K562 (cell line): ENCODE measurements around the gene DHX40. TPM values are rescaled to one million over a fixed set of nuclear protein-coding genes. Genes with fewer than 3 reads are reported as not detected.

Source experiments
- CEBPB ChIP-seq: fragments of 450-650 bp; IDR thresholded peaks from 2 replicates; pipeline ENCODE4 v1.6.1; 2016; ENCODE audit warnings: missing genetic modification characterization, missing compliant biosample characterization
- DIDO1 ChIP-seq: fragments of 450-650 bp; IDR thresholded peaks from 2 replicates; pipeline ENCODE4 v1.6.1; 2016; ENCODE audit warnings: low read depth, missing biosample characterization, missing genetic modification characterization
- KDM4B ChIP-seq, 2 experiments: fragments of 450-650 bp in 1 of 2; sonication (generic) in 1 of 2; IDR thresholded peaks; 2 replicates each; pipeline ENCODE4 v1.6.1; 2016 to 2017; ENCODE audit warnings: borderline replicate concordance in 2 of 2, antibody characterized with exemption in 1 of 2, low read depth in 1 of 2, mild to moderate bottlenecking in 1 of 2
- MCM7 ChIP-seq, 2 experiments: fragments of 450-650 bp; IDR thresholded peaks; 2 replicates each; pipeline ENCODE4 v1.6.1; 2016 to 2018
- POLR3G ChIP-seq: IDR thresholded peaks from 2 replicates; pipeline ENCODE4 v1.6.1; 2011; ENCODE audit not compliant: insufficient read length, insufficient replicate concordance; ENCODE audit errors: extremely low read depth
- SRSF3 ChIP-seq: fragments of 200-400 bp; formaldehyde crosslinking; IDR thresholded peaks from 2 replicates; pipeline ENCODE4 v1.6.1; 2016; ENCODE audit warnings: mild to moderate bottlenecking, low read length, moderate library complexity; ENCODE audit not compliant: insufficient read depth
- SRSF9 ChIP-seq: fragments of 200-400 bp; formaldehyde crosslinking; IDR thresholded peaks from 2 replicates; pipeline ENCODE4 v1.6.1; 2017; ENCODE audit warnings: low read depth, low read length, borderline replicate concordance
- TCF7L2 ChIP-seq: fragments of 150-350 bp; IDR thresholded peaks from 2 replicates; pipeline ENCODE4 v1.6.1; 2016; ENCODE audit warnings: low read depth, mild to moderate bottlenecking, low read length, moderate library complexity
- ZNF165 ChIP-seq: fragments of 250-450 bp; sonication (Bioruptor Pico); IDR thresholded peaks from 2 replicates; pipeline ENCODE4 v1.4.0; 2020; ENCODE audit warnings: borderline replicate concordance
- polyA plus RNA-seq, 8 experiments: library from polyadenylated mRNA; depleted of rRNA in 4 of 8; stranded (reverse) in 5 of 8; unstranded in 3 of 8; fragments of >200 nt; fragmentation: Nextera tagmentation in 2 of 8; fragmentation: Illumina TruSeq in 1 of 8; extraction: Ambion mirVana in 2 of 8; extraction: Trizol in 1 of 8; gene quantifications; 2 replicates each; pipeline versions ENCODE4 v1.2.1 to v1.2.3, GENCODE V29; 2011 to 2014; ENCODE audit warnings: inconsistent platforms in 1 of 8, missing spikeins in 1 of 8
- total RNA-seq, 7 experiments: library from RNA; depleted of rRNA in 6 of 7; stranded (reverse); fragments of >200 nt in 6 of 7; fragmentation: Illumina TruSeq in 2 of 7; extraction: Trizol in 2 of 7; gene quantifications; 2 replicates each; pipeline versions ENCODE4 v1.2.1 to v1.2.3, GENCODE V29; 2011 to 2021; ENCODE audit warnings: low replicate concordance in 1 of 7
- TF ChIP-seq, protein P1 (sequence below): fragments of 250-450 bp; sonication (Bioruptor Pico); IDR thresholded peaks from 2 replicates; pipeline ENCODE4 v1.4.0; 2020
- TF ChIP-seq, protein P2 (sequence below), 2 experiments: fragments of 450-650 bp; formaldehyde crosslinking in 1 of 2; IDR thresholded peaks; 2 replicates each; pipeline versions ENCODE4 v1.4.0 to v1.6.1; 2014 to 2020; ENCODE audit warnings: mild to moderate bottlenecking in 2 of 2, borderline replicate concordance in 1 of 2, low read depth in 1 of 2
- TF ChIP-seq, protein P3 (sequence below): sonication (generic); formaldehyde crosslinking; IDR thresholded peaks from 2 replicates; pipeline ENCODE4 v1.8.0; 2023; ENCODE audit warnings: mild to moderate bottlenecking, missing genetic modification reagents

The DHX40 gene
- total and polyA plus RNA-seq, 9 of the 15 experiments (the other 6 are each of a cell fraction or from before 2014, with no cell fraction given), result 7.2 to 38.6 (median 18.7) TPM

DNA sequence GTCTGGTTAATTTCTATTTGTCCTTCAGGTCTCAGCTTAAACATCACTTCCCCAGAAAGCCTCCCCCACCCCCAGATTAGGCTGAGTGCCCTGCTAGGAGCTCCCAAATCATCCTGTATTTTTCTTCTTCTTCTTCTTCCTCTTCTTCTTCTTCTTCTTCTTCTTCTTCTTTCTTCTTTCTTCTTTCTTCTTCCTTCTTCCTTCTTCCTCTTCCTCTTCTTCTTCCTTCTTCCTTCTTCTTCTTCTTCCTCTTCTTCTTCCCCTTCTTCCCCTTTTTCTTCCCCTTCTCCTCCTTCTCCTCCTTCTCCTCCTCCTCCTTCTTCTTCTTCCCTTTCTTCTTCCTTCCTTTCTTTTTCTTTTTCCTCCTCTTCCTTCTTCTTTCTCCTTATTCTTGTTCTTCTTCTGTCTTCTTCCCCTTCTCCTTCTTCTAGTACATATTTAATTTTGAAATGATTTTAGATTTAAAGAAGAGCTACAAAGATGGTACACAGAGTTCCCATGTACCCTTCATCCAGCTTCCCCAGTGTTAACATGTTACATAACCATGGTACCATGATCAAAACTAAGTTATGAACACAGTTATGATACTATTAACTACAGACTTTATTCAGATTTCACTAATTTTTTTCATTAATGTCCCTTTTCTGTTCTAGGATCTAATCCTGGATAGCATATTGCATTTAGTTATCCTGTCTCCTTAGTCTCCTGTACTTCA is 27.1 kb upstream of the DHX40 start (continued):
- TF ChIP-seq, protein P1, sequence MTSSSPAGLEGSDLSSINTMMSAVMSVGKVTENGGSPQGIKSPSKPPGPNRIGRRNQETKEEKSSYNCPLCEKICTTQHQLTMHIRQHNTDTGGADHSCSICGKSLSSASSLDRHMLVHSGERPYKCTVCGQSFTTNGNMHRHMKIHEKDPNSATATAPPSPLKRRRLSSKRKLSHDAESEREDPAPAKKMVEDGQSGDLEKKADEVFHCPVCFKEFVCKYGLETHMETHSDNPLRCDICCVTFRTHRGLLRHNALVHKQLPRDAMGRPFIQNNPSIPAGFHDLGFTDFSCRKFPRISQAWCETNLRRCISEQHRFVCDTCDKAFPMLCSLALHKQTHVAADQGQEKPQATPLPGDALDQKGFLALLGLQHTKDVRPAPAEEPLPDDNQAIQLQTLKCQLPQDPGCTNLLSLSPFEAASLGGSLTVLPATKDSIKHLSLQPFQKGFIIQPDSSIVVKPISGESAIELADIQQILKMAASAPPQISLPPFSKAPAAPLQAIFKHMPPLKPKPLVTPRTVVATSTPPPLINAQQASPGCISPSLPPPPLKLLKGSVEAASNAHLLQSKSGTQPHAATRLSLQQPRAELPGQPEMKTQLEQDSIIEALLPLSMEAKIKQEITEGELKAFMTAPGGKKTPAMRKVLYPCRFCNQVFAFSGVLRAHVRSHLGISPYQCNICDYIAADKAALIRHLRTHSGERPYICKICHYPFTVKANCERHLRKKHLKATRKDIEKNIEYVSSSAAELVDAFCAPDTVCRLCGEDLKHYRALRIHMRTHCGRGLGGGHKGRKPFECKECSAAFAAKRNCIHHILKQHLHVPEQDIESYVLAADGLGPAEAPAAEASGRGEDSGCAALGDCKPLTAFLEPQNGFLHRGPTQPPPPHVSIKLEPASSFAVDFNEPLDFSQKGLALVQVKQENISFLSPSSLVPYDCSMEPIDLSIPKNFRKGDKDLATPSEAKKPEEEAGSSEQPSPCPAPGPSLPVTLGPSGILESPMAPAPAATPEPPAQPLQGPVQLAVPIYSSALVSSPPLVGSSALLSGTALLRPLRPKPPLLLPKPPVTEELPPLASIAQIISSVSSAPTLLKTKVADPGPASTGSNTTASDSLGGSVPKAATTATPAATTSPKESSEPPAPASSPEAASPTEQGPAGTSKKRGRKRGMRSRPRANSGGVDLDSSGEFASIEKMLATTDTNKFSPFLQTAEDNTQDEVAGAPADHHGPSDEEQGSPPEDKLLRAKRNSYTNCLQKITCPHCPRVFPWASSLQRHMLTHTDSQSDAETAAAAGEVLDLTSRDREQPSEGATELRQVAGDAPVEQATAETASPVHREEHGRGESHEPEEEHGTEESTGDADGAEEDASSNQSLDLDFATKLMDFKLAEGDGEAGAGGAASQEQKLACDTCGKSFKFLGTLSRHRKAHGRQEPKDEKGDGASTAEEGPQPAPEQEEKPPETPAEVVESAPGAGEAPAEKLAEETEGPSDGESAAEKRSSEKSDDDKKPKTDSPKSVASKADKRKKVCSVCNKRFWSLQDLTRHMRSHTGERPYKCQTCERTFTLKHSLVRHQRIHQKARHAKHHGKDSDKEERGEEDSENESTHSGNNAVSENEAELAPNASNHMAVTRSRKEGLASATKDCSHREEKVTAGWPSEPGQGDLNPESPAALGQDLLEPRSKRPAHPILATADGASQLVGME, result no peak
- TF ChIP-seq SRSF9 (no peak), ZNF165 (CRISPR knock-in tag) (no peak), TCF7L2 (no peak), KDM4B (IDR thresholded peaks at IDR 0.05; ENCODE audit: borderline replicate concordance in 2 of 2, low read depth in 1 of 2) (no peak), SRSF3 (no peak), CEBPB (tag) (no peak), MCM7 (IDR thresholded peaks at IDR 0.05) (peak in 1 of 2 experiments; percentile 28; a peak in 1 of 4 replicates), POLR3G (no peak), DIDO1 (tag) (no peak)
- TF ChIP-seq, protein P2, sequence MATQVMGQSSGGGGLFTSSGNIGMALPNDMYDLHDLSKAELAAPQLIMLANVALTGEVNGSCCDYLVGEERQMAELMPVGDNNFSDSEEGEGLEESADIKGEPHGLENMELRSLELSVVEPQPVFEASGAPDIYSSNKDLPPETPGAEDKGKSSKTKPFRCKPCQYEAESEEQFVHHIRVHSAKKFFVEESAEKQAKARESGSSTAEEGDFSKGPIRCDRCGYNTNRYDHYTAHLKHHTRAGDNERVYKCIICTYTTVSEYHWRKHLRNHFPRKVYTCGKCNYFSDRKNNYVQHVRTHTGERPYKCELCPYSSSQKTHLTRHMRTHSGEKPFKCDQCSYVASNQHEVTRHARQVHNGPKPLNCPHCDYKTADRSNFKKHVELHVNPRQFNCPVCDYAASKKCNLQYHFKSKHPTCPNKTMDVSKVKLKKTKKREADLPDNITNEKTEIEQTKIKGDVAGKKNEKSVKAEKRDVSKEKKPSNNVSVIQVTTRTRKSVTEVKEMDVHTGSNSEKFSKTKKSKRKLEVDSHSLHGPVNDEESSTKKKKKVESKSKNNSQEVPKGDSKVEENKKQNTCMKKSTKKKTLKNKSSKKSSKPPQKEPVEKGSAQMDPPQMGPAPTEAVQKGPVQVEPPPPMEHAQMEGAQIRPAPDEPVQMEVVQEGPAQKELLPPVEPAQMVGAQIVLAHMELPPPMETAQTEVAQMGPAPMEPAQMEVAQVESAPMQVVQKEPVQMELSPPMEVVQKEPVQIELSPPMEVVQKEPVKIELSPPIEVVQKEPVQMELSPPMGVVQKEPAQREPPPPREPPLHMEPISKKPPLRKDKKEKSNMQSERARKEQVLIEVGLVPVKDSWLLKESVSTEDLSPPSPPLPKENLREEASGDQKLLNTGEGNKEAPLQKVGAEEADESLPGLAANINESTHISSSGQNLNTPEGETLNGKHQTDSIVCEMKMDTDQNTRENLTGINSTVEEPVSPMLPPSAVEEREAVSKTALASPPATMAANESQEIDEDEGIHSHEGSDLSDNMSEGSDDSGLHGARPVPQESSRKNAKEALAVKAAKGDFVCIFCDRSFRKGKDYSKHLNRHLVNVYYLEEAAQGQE (IDR thresholded peaks at IDR 0.05; ENCODE audit: borderline replicate concordance), result no peak
- TF ChIP-seq, protein P2 (CRISPR knock-in tag; IDR thresholded peaks at IDR 0.05; ENCODE audit: low read depth), result no peak
- TF ChIP-seq, protein P3, sequence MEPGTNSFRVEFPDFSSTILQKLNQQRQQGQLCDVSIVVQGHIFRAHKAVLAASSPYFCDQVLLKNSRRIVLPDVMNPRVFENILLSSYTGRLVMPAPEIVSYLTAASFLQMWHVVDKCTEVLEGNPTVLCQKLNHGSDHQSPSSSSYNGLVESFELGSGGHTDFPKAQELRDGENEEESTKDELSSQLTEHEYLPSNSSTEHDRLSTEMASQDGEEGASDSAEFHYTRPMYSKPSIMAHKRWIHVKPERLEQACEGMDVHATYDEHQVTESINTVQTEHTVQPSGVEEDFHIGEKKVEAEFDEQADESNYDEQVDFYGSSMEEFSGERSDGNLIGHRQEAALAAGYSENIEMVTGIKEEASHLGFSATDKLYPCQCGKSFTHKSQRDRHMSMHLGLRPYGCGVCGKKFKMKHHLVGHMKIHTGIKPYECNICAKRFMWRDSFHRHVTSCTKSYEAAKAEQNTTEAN, result no peak
